ENCODE data around the gene MEG3.

MEG3 gene

GRCh38 chr14:100786576-100787219, 39.2 kb upstream of the MEG3 start:
- Histone ChIP-seq H3K79me2 (ENCODE audit: control insufficient read depth, low read length) (no peaks in the 10 kb centered on the region), H3F3A (ENCODE audit: control insufficient read depth, insufficient read depth) (no peaks in the 10 kb centered on the region), H3K9me3 (ENCODE audit: control insufficient read depth, insufficient read depth, low read length) (no peaks in the 10 kb centered on the region), H3K9me2 (replicated peaks; ENCODE audit: control insufficient read depth, low read length) (no peaks in the 10 kb centered on the region), H3K4me3 (ENCODE audit: low read length) (no peak overlapping the region), H3K4me1 (ENCODE audit: control insufficient read depth, low read length) (no peaks in the 10 kb centered on the region), H4K20me1 (ENCODE audit: control insufficient read depth, insufficient read depth, low read depth, low read length) (no peaks in the 10 kb centered on the region), H3K4me2 (ENCODE audit: low read length) (no peak overlapping the region), H3K27me3 (ENCODE audit: control insufficient read depth, low read length) (no peaks in the 10 kb centered on the region), H3K36me3 (ENCODE audit: control insufficient read depth, low read length) (no peaks in the 10 kb centered on the region), H3K27ac (ENCODE audit: low read depth, low read length) (no peak overlapping the region)
- TF ChIP-seq EZH2phosphoT487 (IDR thresholded peaks at IDR 0.05; ENCODE audit: borderline replicate concordance, low read length) (no peak), CTCF (IDR thresholded peaks at IDR 0.05; ENCODE audit: low read depth, low read length, poor library complexity, severe bottlenecking) (no peak)

- no peaks in the 10 kb centered on the region for H4K20me1 ChIP-seq (ENCODE audit: control insufficient read depth, insufficient read depth, low read depth, low read length)
- no peaks in the 10 kb centered on the region for H3K4me1 ChIP-seq (ENCODE audit: control insufficient read depth, low read length)
- H3K4me3 ChIP-seq (ENCODE audit: low read length), result no peak overlapping the region
- H3K36me3 ChIP-seq (ENCODE audit: control insufficient read depth, low read length), result no peaks in the 10 kb centered on the region
- no peak for TF ChIP-seq CTCF (IDR thresholded peaks at IDR 0.05; ENCODE audit: low read depth, low read length, poor library complexity, severe bottlenecking)
- TF ChIP-seq EZH2phosphoT487 (IDR thresholded peaks at IDR 0.05; ENCODE audit: borderline replicate concordance, low read length), result no peak
- H3K79me2 ChIP-seq (ENCODE audit: control insufficient read depth, low read length), result no peaks in the 10 kb centered on the region
- H3K9me2 ChIP-seq (replicated peaks; ENCODE audit: control insufficient read depth, low read length), result no peaks in the 10 kb centered on the region
- no peak overlapping the region for H3K27ac ChIP-seq (ENCODE audit: low read depth, low read length)
- H3K9me3 ChIP-seq (ENCODE audit: control insufficient read depth, insufficient read depth, low read length), result no peaks in the 10 kb centered on the region
- H3F3A ChIP-seq (ENCODE audit: control insufficient read depth, insufficient read depth), result no peaks in the 10 kb centered on the region
- no peak overlapping the region for H3K4me2 ChIP-seq (ENCODE audit: low read length)
- H3K27me3 ChIP-seq (ENCODE audit: control insufficient read depth, low read length), result no peaks in the 10 kb centered on the region; the same call in 1 of the 2 replicates
These were observed 38.3 kb upstream of the MEG3 start for GRCh38 chr14:100787659-100788058.

- no peaks in the 10 kb centered on the region for H3K79me2 ChIP-seq (ENCODE audit: control insufficient read depth, low read length)
- TF ChIP-seq CTCF (IDR thresholded peaks at IDR 0.05; ENCODE audit: low read depth, low read length, poor library complexity, severe bottlenecking) (no peak), EZH2phosphoT487 (IDR thresholded peaks at IDR 0.05; ENCODE audit: borderline replicate concordance, low read length) (no peak)
- H3K9me3 ChIP-seq (ENCODE audit: control insufficient read depth, insufficient read depth, low read length), result no peaks in the 10 kb centered on the region
- no peaks in the 10 kb centered on the region for H4K20me1 ChIP-seq (ENCODE audit: control insufficient read depth, insufficient read depth, low read depth, low read length)
- no peaks in the 10 kb centered on the region for H3K9me2 ChIP-seq (replicated peaks; ENCODE audit: control insufficient read depth, low read length)
- no peak overlapping the region for H3K4me2 ChIP-seq (ENCODE audit: low read length)
- peaks cover 3% of the 10 kb centered on the region; the same call in 1 of the 2 replicates for H3K27me3 ChIP-seq (ENCODE audit: control insufficient read depth, low read length)
- H3K4me1 ChIP-seq (ENCODE audit: control insufficient read depth, low read length), result no peaks in the 10 kb centered on the region
- no peaks in the 10 kb centered on the region for H3F3A ChIP-seq (ENCODE audit: control insufficient read depth, insufficient read depth)
- H3K36me3 ChIP-seq (ENCODE audit: control insufficient read depth, low read length), result no peaks in the 10 kb centered on the region
- H3K27ac ChIP-seq (ENCODE audit: low read depth, low read length), result no peak overlapping the region
- no peak overlapping the region for H3K4me3 ChIP-seq (ENCODE audit: low read length)
These were observed 37.4 kb upstream of the MEG3 start for GRCh38 chr14:100788517-100788916.

Measured in DOHH2 (cell line).